GM19035 (cell line): Measurements from ENCODE around the gene C1orf174.
"Not testable (repeated sequence)": the region's sequence is repeated elsewhere in the genome, so short reads cannot be mapped to it uniquely, and the experiment has no call there.

Experiments used
- ATAC-seq: cut with Tn5 transposase; IDR thresholded peaks from one replicate; pipeline ENCODE4 v1.9.1; 2021; ENCODE audit not compliant: unreplicated experiment

Gene C1orf174

DNA sequence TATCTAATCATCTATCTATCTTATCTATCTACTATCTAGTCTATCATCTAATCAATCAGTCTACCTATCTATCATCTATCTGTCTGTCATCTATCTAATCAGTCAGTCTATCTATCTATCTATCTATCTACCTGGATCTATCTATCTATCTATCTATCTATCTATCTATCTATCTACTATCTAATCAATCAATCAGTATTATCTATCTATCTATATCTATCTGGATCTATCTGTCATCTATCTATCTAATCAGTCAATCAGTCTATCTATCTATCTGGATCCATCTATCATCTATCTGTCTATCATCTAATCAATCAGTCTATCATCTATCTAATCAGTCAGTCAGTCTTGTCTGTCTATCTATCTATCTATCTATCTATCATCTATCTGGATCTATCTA, 26.9 kb upstream of the C1orf174 start:
- no peak for ATAC-seq

GRCh38 chr1:3925762-3926161, 25.7 kb upstream of the C1orf174 start:
- ATAC-seq = no peak

DNA sequence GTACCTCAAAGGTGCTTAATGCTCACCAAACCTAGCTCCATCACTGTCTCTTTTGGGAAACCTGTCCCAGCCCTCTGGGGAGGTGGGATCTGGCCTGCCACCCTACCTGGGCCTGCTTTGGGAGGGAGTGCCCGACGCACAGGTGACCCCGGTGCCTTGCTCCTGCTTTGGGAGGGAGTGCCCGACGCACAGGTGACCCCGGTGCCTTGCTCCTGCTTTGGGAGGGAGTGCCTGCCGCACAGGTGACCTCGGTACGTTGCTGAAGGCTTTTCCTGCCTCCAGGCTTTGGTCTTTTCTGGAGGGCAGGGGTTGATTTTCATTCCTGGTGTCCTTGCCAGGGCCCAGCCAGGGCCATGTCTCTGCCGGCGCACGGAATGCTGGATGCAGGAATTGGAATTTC, 25.2 kb upstream of the C1orf174 start:
- ATAC-seq = no peak

DNA sequence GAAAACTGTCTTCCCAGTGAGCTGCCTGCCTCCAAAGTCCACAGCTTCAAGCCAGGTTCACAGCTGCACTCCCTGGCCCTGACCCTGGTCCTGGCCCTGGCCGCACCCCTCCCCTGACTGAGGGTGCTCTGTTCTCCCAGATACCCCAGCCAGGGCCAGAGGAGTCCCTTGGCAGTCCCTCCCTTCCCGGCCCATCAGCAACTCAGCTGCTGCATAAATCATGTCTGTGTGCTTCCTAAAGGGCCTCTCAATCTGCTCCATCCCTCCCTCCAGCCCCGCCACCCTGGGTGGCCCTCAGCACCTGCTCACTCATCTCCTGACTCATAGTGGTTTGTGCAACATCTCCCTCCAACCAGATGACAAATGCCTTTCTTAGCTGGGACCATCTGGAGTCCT, 24.8 kb upstream of the C1orf174 start:
- ATAC-seq = no peak

DNA sequence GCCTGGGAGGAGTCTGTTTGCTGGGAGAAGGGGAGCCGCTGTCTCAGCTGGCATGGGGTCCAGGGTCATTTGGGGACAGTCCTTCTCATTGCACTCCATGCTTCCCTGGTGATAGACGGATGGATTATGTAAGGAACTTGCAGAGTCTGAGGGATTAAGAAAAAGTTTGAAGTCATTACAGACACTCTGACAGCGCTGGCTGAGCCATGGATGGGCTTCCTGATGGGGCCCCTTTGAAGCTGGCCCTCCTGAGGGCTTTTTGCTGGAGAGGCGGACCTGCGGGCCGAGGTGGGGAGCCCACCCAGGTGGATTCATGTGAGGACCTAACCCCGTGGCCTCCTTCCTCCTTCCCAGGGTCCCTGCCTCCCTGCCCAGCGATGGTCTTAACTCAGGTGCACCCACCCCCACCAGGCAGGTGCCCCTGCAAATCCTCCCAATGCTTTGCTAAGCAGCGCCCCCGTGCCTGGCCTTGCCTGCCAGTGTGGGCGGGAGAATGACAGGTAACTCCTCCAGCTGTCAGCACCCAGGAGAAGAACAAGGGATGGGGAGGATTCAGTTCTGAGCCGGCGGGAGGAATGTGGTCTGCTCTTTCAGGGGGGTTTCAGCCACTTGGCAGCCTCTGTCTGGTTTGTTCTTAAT, 24.2 kb upstream of the C1orf174 start:
- ATAC-seq = no peak

- ATAC-seq = no peak
Observed at GRCh38 chr1:3923378-3924185, 23.5 kb upstream of the C1orf174 start.

DNA sequence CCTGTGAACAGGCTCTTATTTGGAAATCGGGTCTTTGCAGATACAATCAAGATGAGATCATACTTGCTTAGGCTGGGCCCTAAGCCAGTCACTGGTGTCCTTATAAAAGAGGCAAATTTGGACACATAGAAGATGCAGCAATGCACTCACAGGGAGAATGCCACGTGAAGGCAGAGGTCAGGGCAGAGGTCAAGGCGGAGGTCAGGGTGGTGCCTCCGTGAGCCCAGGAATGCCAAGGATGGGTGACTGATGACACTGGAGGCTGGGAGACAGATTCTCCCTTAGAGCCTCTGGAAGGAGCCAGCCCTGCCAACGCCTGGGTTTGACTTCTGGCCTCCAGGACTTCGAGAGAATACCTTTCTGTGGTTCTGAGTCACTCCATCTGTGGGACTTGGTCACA, 22.8 kb upstream of the C1orf174 start:
- no peak for ATAC-seq

DNA sequence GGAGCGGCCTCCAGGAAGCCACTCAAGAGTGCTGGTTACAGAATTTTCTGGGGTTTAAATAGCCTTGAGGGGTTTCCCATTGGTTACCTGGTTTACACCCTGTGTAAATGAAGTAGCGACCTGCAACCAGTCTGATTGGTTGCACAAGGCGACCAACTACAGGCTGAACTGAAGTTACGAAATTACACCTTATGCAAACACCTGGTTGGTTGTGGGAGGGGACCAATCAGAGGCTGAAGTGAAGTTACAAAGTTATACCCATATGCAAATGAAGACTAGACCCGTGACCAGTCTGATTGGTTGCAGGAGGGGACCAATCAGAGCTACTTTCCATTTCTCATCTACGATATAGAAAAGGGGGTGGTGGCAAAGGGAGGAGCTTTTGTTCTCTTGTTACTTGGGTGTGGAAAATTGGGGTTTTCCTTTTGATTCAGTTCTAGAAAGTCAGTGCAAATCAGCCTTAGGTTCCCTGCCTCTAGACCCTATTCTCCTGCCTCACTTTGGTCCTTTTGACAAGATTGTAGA, 22.2 kb upstream of the C1orf174 start:
- ATAC-seq = no peak

- ATAC-seq = no peak
Observed at GRCh38 chr1:3921765-3922164, 21.7 kb upstream of the C1orf174 start.

DNA sequence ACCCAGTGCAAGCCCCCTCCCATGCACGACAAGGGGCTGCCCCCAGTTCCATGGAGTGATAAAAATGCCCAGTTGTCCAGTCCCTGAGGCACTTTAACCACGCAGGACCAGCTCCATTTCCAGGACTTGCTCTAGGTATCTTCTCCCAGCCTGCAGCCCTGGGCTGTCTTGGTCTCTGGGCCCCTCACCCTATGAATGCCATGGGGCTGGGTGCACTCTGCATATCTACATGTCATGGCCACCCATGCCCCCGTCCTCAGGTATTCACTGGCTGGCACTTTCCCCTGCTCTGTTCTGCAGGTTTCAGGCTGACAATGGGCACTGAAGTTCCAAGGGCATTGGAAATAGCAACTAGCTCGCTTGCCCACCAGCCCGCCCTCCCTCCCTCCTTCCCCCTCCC, 19.6 kb upstream of the C1orf174 start:
- no peak for ATAC-seq

DNA sequence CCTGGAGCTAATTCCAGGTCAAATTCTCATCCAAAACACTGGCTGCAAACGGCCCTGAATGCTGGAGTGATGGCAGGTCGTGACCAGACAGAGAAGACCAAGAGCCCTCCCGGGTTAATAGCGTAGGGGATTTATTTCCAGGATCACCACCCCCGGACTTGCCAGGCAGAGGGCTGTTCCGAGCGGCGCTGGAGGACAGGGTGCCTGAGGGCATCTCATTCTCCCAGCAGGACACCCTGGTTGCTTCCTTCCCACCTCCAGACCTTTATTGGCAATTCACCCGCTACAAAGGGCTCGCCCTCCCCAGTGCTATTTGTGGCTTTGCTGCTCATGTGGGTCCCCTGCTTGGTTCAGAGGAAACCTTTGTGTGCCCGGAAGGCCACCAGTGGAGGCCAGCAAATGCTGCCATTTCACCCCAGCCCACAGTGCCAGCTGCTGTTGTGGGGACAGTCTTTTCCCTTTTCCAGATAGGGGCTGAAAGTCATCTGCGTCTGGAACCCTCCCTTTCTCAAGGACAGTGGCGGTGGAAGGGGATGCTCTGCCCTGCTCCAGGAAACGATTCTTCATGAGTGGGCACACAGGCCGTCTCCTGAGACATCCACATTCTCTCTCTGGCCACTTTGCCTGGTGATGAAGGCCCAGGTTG, 19.0 kb upstream of the C1orf174 start:
- ATAC-seq = no peak

DNA sequence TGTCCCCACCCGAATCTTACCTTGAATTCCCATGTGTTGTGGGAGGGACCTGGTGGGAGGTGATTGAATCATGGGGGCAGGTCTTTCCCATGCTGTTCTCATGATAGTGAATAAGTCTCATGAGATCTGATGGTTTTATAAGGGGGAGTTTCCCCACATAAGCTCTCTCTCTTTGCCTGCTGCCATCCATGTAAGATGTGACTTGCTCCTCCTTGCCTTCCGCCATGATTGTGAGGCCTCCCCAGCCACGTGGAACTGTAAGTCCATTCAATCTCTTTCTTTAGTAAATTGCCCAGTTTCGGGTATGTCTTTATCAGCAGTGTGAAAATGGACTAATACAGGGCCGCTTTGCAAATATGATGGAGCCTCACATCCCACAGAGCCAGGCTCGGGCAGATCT, 18.3 kb upstream of the C1orf174 start:
- not testable (repeated sequence) for ATAC-seq

- no peak for ATAC-seq
Observed at GRCh38 chr1:3917761-3918160, 17.7 kb upstream of the C1orf174 start.

- ATAC-seq = no peak
Observed at GRCh38 chr1:3915551-3916121, 15.6 kb upstream of the C1orf174 start.

GRCh38 chr1:3914911-3915310, 14.8 kb upstream of the C1orf174 start:
- no peak for ATAC-seq

DNA sequence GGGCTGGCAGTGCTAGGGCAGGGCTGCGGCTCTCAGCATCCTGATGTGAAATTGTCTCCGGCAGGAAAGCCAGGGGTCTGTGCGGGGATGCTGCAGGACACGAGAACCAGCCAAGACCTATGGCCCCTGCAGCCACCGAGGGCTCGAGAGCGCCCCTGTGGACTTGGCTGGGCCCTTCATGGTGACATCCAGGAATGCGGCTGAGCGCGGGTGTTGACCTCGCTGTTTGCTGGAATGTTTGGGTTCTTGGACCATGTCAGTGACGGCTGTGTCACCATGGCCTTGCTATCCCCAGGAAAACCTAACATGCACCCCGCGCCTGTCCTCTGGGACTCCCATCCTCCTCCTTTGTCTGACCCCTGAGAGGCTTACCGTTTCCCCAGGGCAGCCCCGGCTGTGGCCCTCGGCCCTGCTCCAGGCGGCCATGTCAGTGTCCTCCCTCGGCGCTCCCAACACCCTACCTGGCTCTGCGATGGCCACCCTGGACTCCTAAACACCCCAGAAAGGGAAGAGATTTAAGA, 14.3 kb upstream of the C1orf174 start:
- no peak for ATAC-seq

DNA sequence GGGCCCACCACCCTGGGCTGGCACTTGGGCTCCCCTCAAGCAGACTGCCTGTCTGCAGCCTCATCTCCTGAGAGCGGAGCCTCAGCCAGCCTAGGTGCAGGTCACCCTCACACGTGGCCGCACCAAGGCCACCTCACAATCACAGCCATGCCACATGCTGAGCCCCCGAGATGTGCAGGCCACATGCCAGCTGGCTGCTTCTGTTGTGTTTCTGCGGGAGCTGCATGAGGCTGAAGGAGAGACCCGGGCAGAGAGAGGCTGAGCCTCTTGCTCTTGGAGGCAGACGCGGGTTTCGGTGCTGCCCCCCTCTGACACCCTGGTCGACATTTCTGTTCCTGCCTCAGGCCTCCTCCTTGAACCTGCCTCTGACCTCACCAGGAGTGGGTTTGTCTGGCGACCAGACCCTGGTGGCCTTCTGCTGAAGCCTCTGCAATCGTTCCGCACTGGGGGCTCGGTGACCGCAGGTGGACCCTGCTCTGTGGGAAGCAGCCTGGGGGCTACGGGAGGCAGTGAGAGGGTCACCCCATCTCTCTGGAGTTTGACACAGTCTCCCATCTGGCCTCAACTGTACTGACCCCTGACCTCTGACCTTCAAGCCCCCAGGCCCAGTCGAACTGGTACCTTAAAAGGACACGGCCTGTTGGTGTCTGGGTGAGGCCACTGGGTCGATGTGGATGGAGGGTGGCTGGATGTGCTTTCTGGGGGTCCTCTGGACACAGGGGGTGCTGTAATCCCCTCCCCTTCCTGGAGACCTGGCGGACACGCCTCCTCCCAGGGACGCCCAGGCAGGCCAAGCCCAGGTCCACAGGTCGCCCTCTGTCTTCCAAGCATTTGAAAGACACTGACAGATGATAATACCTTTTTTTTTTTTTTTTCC, 13.0 kb upstream of the C1orf174 start:
- no peak for ATAC-seq

DNA sequence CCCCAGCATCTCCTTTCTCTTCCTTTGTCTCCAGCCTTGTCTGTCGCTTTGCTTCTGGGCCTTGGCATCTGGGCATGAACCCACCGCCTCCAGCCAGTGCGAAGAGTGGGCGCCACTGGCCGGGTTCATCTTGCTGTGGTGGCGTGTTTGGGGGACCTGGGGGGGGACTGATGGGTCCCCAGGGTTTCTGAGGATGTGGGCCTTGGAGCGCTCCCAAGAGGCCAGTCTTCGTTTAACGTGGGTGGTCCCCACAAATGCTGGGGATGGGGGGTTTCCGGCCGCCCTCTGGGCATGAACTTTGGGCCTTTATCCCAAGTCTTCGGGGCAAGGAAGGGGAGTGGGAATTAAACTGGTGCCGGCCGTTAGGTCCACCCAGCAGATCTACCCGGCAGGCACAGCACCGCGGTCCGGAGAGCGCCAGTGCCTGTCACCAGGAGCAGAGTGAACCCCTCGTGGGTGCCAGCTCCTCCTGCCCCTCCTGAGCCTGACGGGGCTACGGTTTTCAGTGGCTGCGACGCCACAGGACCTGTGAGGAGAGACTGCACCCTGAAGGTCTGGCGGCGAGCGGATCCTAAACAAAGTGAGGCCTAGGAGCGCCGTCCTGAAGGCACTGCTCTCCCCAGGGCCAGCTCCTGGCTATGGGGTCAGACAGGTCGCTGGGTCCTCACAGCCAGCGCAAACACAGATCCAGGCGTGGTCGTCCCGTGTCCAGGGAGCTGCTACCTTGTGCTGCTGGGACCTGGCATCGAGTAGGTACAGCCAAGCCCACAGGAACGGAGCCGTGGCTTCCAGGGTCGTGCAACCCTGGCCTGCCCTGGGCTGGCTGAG, 12.1 kb upstream of the C1orf174 start:
- ATAC-seq = no peak
